C4-2B (cell line): ENCODE measurements around the gene ABHD2.

Experiments
- ZFX ChIP-seq: fragments of 450-650 bp; IDR thresholded peaks from 2 replicates; pipeline ENCODE4 v1.6.1; 2017
- TF ChIP-seq, protein P1 (sequence below): fragments of 450-650 bp; conservative IDR thresholded peaks from 2 replicates; pipeline ENCODE4 v1.5.1; 2017; ENCODE audit warnings: mild to moderate bottlenecking

DNA sequence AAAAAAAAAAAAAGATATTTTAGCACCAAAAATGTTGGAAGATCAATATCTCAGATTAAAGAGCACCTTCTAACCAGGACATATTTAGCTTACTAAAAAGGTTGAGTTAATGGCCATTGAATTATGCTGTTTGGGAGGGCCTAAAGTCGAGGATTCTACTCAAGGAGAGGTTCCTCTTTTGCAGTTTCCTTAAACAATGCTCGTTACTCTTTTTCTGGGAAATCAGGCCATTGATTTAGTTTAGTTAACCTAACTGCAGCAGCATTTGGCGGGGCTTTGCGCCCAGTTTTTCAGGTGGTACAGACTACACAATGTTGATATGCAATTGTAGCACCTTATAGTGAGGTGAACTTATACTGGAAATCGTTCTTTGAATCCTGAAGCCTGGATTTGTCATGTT, 6.8 kb downstream of the ABHD2 start:
- TF ChIP-seq, protein P1, sequence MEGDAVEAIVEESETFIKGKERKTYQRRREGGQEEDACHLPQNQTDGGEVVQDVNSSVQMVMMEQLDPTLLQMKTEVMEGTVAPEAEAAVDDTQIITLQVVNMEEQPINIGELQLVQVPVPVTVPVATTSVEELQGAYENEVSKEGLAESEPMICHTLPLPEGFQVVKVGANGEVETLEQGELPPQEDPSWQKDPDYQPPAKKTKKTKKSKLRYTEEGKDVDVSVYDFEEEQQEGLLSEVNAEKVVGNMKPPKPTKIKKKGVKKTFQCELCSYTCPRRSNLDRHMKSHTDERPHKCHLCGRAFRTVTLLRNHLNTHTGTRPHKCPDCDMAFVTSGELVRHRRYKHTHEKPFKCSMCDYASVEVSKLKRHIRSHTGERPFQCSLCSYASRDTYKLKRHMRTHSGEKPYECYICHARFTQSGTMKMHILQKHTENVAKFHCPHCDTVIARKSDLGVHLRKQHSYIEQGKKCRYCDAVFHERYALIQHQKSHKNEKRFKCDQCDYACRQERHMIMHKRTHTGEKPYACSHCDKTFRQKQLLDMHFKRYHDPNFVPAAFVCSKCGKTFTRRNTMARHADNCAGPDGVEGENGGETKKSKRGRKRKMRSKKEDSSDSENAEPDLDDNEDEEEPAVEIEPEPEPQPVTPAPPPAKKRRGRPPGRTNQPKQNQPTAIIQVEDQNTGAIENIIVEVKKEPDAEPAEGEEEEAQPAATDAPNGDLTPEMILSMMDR: no peak
- no peak for TF ChIP-seq ZFX
